ENCODE measurements around the gene HHAT.

Gene HHAT

GRCh38 chr1:210500831-210501230 is 172.1 kb downstream of the HHAT start:
- no peak for DNase-seq (ENCODE audit: low read depth)
- H3K4me3 ChIP-seq (ENCODE audit: low read depth, low read length) = no peak overlapping the region
- no peak for TF ChIP-seq CTCF (IDR thresholded peaks at IDR 0.05; ENCODE audit: insufficient read depth, low read depth, low read length, missing control alignments)

GRCh38 chr1:210504286-210504685 is 175.6 kb downstream of the HHAT start:
- TF ChIP-seq CTCF (IDR thresholded peaks at IDR 0.05; ENCODE audit: insufficient read depth, low read depth, low read length, missing control alignments) = no peak
- no peak for DNase-seq (ENCODE audit: low read depth)
- H3K4me3 ChIP-seq (ENCODE audit: low read depth, low read length) = no peak overlapping the region

GRCh38 chr1:210505601-210506496 is 177.1 kb downstream of the HHAT start:
- TF ChIP-seq CTCF (IDR thresholded peaks at IDR 0.05; ENCODE audit: insufficient read depth, low read depth, low read length, missing control alignments) = no peak
- H3K4me3 ChIP-seq (ENCODE audit: low read depth, low read length) = no peak overlapping the region
- no peak for DNase-seq (ENCODE audit: low read depth)

- H3K4me3 ChIP-seq (ENCODE audit: low read depth, low read length) = no peak overlapping the region
- DNase-seq (ENCODE audit: low read depth) = no peak
- TF ChIP-seq CTCF (IDR thresholded peaks at IDR 0.05; ENCODE audit: insufficient read depth, low read depth, low read length, missing control alignments) = no peak
Observed at GRCh38 chr1:210506689-210507088, 178.0 kb downstream of the HHAT start.

GRCh38 chr1:210516092-210516656 is 187.5 kb downstream of the HHAT start:
- no peak for DNase-seq (ENCODE audit: low read depth)
- no peak for TF ChIP-seq CTCF (IDR thresholded peaks at IDR 0.05; ENCODE audit: insufficient read depth, low read depth, low read length, missing control alignments)
- no peak overlapping the region for H3K4me3 ChIP-seq (ENCODE audit: low read depth, low read length)

- H3K4me3 ChIP-seq (ENCODE audit: low read depth, low read length) = no peak overlapping the region
- DNase-seq (ENCODE audit: low read depth) = no peak
- no peak for TF ChIP-seq CTCF (IDR thresholded peaks at IDR 0.05; ENCODE audit: insufficient read depth, low read depth, low read length, missing control alignments)
Observed at GRCh38 chr1:210516697-210517459, 188.2 kb downstream of the HHAT start.

Data from GM12865 (cell line).